ENCODE measurements around the gene CLIP1. TPM values are rescaled to one million over a fixed set of nuclear protein-coding genes. Genes with fewer than 3 reads are reported as not detected.

CLIP1 gene
- total RNA-seq, 6 experiments from 2014 or later = 35.4 to 63.4 (median 43.1) TPM

DNA sequence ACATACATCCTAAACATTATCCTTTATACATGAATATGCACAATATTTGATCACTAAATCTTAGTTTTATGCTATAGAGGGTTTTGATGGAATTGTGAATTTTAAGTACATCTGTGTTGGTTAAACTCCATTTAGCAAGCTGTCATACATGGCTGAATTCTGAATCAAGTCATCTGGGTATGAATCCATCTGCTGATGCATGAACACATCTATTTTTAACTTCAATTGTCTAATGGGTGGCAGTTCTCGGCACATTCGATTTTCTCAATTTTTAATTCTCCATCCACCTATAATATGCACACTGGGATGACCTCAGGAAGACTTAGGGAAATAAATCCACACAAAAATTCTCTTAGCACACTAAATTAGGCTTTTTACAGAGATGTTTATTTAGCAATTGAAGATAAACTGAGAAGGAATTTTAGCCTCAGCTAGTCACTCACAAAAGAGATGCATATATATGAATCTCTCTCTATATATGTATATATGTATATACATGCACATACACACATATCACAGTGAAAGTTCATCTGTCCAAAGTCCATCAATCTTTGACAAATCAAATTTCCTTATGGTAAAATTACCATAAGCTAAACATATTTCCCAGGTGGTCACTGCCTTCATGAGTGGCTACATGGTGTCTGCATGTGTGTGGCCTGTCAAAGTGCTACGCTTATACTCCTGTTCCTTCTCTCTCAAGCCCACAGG lies 111.7 kb downstream of the CLIP1 start:
- H3K4me1 ChIP-seq = no peaks in the 10 kb centered on the region
- H3K27me3 ChIP-seq = no peaks in the 10 kb centered on the region
- WGBS (ENCODE audit: insufficient coverage, low coverage, low lambda C conversion rate, missing lambda C conversion rate) = 86% methylated on average over 3 of the region's 3 CpGs
- no peak for DNase-seq
- H3K36me3 ChIP-seq = peaks cover 0 to 60% (median 22%) of the 10 kb centered on the region in 4 donors
- no peak for TF ChIP-seq CTCF (IDR thresholded peaks at IDR 0.05)
- TF ChIP-seq POLR2A (IDR thresholded peaks at IDR 0.05) = no peak
- ATAC-seq = no peak
- intact Hi-C loops (cut with DNase I) = no loop called here
- H3K9me3 ChIP-seq = no peaks in the 10 kb centered on the region
- H3K27ac ChIP-seq = no peak overlapping the region
- H3K4me3 ChIP-seq = no peak overlapping the region

DNA sequence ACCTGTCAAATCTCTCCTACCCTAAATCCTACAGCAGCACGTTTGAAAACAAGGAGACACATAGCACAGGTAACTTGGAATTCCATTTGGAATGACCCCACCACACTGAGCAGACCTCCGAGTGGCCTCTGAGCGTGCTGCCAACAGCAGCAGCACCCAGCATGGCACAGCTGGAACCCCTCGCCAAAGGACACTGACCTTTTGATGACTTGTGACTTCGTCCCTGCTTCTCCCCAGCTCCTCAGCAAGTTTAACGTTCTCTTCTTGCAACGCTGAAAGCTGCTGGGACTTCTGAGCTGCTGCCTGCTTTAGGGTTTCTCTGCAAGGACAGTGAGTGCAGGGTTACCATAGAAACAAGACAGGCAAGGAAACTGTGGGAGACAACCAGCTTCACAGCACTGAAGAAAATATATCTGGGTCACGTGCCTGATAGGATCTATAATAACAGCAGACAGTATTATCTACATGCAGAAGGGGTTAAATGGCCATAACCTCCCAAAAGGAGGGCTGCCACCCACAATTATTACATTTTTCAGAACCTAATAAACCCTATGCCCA lies 112.8 kb downstream of the CLIP1 start:
- Histone ChIP-seq H3K4me3 (no peak overlapping the region), H3K27me3 (no peaks in the 10 kb centered on the region), H3K4me1 (no peaks in the 10 kb centered on the region), H3K36me3 (peaks cover 0 to 60% (median 22%) of the 10 kb centered on the region in 4 donors), H3K27ac (no peak overlapping the region), H3K9me3 (no peaks in the 10 kb centered on the region)
- intact Hi-C loops (cut with DNase I) = no loop called here
- DNase-seq = no peak
- 69% methylated on average over 8 of the region's 8 CpGs for WGBS (ENCODE audit: insufficient coverage, low coverage, low lambda C conversion rate, missing lambda C conversion rate)
- TF ChIP-seq CTCF (IDR thresholded peaks at IDR 0.05) (no peak), POLR2A (IDR thresholded peaks at IDR 0.05) (no peak)
- ATAC-seq = no peak

- H3K36me3 ChIP-seq = peaks cover 0 to 64% (median 23%) of the 10 kb centered on the region in 4 donors
- no peaks in the 10 kb centered on the region for H3K4me1 ChIP-seq
- WGBS (ENCODE audit: insufficient coverage, low coverage, low lambda C conversion rate, missing lambda C conversion rate) = 89% methylated on average over 1 of the region's 1 CpG
- ATAC-seq = no peak
- H3K27me3 ChIP-seq = no peaks in the 10 kb centered on the region
- H3K4me3 ChIP-seq = no peak overlapping the region
- intact Hi-C loops (cut with DNase I) = no loop called here
- H3K27ac ChIP-seq = no peak overlapping the region
- no peak for DNase-seq
- no peaks in the 10 kb centered on the region for H3K9me3 ChIP-seq
- TF ChIP-seq POLR2A (IDR thresholded peaks at IDR 0.05) (no peak), CTCF (IDR thresholded peaks at IDR 0.05) (no peak)
Observed at GRCh38 chr12:122308811-122309210, 113.7 kb downstream of the CLIP1 start.

- intact Hi-C loops (cut with DNase I) = no loop called here
- WGBS (ENCODE audit: insufficient coverage, low coverage, low lambda C conversion rate, missing lambda C conversion rate) = 46% methylated on average over 4 of the region's 4 CpGs
- no peaks in the 10 kb centered on the region for H3K9me3 ChIP-seq
Observed at GRCh38 chr12:122306407-122306806, 116.1 kb downstream of the CLIP1 start.

More at GRCh38 chr12:122306407-122306806, 116.1 kb downstream of the CLIP1 start:
- DNase-seq (no peak), ATAC-seq (peak; percentile 68 to 85 (median 78))
- Histone ChIP-seq H3K27ac (no peak overlapping the region), H3K4me3 (no peak overlapping the region), H3K27me3 (no peaks in the 10 kb centered on the region), H3K4me1 (no peaks in the 10 kb centered on the region), H3K36me3 (peaks cover 0 to 81% (median 22%) of the 10 kb centered on the region in 4 donors)
- TF ChIP-seq CTCF (IDR thresholded peaks at IDR 0.05) (peak; percentile 20 to 54 (median 30)), POLR2A (IDR thresholded peaks at IDR 0.05) (no peak)
